NCI-H748 (cell line): ENCODE measurements around the gene TOM1.

Experiments
- DNase-seq: peaks from one replicate; lab custom pipeline; 2025; ENCODE audit not compliant: unreplicated experiment; lab: John Stamatoyannopoulos, UW

TOM1 gene

DNA sequence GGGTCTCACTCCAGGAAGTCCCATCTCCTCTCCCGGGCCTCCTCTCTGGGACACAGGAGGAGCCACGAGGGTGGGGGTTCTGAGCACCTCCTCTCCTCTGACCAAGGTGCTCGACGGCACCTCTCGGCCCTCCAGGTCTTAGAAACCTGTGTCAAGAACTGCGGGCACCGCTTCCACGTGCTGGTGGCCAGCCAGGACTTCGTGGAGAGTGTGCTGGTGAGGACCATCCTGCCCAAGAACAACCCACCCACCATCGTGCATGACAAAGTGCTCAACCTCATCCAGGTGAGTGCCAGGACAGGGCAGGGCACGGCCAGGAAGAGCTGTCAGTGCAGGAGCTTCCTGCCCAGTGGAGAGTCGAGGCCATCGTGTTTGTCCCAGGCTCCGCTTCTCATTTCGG lies 23.2 kb downstream of the TOM1 start:
- no peak for DNase-seq

DNA sequence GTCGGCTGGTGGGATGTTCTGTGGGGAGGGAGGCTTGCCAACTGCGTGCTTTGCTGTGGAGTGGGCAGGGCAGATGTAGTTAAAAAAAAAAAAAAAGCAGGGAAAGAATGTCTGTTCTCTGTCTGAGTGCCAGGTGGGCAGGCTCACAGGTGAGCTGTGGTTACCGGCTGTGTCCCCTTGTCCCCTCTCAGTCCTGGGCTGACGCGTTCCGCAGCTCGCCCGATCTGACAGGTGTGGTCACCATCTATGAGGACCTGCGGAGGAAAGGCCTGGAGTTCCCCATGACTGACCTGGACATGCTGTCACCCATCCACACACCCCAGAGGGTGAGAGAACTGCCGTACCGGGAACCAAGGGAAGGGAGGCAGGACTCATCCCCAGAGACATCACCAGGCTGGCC lies 23.6 kb downstream of the TOM1 start:
- DNase-seq: no peak

DNA sequence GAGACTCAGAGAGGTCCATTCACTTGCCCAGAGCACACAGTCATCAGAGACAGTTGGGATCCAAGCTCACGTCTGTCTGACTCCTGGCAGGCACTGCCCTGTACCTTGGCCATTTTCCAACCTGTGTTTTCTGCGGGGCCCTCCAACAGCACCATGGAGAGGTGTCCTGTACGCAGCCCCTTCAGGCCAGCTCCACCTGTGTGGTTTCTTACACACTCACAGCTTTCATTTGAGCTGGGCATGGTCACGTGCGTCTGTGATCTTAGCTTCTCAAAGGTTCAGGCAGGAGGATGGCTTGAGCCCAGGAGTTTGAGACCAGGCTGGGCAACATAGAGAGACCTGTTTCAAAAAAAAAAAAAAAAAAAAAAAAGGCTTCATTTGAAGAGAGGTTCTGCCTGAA lies 24.4 kb downstream of the TOM1 start:
- DNase-seq: no peak

DNA sequence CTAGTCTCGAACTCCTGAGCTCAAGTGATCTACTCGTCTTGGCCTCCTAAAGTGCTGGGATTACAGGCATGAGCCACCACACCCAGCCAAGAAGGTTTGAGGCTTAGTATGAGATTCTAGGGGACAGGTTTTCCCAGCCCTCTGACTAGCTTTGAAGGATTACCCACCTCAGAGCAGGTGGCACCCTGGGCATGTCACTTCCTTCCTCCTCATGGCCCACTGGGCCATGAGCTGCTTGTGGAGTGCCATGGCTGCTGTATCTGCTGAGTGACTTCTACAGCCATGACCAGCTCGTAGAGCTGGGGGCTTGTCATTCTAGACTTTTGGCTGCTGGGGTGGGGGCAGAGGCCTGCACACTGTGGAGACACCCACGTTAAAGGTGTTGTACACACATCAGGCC lies 25.1 kb downstream of the TOM1 start:
- DNase-seq: no peak

DNA sequence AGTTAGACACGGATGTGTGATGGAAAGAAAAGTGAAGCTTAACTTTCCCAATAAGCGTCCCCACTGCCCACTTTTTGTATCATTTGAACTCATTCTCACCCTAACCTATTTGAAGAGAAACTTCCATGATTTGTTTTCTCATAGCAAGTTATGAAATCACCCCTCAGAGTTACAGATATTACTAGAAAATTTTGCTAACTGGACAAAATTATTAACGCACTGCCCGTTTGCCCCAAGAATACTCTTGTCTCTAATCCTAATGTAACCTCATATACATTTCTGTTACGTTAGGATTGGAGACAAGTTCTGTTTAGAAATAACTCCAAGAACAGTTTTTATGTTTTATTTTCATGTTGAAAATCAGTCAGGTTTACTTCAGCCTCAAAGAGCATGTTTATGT lies 25.5 kb downstream of the TOM1 start:
- DNase-seq: no peak

DNA sequence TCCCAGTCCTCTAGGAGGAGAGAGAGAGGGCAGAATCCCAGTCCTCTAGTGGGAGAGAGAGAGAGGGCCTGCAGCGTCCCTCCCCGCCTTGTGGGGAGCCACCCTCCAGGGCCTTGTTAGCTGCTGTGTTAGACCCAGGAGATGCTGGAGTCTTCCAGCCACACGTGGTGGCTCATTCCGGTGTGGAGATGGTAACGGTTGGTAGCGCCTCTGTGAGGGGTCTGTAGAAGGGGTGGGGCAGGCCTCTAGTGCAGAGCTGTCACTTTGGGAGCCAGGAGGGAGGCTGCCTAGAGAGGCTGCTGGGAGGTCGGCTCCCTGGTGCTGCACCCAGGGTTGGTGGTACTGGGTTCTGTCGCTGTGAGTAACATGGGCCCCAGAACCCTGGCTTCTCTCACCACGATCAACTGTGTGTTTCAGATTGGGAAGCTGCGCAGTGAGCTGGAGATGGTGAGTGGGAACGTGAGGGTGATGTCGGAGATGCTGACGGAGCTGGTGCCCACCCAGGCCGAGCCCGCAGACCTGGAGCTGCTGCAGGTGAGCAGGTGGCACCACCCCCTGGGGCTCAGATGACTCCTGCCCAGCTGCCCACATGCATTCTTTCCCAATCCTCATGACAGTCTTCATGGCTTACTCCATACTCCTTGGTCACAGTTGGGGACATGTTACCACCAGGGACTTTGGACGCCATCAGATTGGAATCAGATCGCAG lies 27.3 kb downstream of the TOM1 start:
- DNase-seq: no peak

DNA sequence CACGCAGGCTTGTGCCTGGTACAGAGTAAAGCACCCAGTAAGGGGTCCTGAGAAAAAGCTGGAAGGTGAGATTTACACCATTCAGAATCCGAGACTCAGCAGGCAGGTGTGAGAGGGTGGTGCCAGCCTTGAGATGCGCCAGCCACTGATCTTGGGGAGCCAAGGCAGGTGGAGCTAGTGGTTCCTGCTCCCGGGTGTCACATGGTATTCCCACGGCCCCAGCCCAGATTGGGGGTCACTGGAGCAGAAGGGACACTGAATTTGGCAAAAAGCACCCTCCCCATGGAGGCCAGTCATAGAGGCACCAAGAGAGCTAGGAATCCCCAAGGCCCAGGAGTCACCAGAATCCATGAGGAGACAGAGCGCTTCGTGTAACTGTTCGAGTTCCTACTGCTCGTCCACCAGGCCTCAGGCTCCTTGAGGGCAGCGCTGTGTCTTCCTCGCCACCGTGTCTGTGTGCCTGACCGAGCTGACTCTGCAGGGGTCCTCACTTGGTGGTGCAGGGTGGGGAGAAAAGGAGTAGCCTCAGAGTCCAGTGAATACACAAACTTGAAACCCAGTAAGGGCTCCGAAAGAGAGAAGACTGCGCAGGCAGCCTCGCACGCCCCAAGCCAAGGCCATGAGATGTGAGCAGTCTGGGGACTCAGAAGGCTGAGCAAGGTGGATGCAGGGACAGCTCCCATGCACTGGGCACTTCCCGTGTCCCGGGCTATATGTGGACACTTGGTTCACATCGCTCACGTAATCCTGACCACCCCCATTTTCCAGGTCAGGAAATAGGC lies 28.2 kb downstream of the TOM1 start:
- DNase-seq: no peak

DNA sequence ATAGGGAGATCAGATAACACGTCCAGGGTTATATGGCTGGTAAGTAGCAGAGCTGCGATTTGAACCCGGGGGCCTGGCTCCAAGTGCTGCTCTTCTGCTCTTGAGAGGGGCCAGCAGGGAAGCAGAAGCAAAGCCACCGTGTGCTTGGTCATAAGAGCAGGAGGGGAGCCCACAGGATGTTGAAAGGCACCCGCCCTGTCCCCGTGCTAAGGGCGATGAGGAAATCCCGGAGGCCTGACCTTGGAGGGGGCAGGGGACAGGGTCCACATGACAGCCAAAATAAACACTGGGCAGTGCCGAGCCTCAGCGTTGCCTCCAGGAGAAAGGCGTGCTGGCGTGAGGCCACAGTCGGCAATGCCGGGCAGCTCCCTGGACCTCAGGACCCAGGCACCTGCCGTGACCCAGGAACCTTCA lies 28.8 kb downstream of the TOM1 start:
- no peak for DNase-seq

DNA sequence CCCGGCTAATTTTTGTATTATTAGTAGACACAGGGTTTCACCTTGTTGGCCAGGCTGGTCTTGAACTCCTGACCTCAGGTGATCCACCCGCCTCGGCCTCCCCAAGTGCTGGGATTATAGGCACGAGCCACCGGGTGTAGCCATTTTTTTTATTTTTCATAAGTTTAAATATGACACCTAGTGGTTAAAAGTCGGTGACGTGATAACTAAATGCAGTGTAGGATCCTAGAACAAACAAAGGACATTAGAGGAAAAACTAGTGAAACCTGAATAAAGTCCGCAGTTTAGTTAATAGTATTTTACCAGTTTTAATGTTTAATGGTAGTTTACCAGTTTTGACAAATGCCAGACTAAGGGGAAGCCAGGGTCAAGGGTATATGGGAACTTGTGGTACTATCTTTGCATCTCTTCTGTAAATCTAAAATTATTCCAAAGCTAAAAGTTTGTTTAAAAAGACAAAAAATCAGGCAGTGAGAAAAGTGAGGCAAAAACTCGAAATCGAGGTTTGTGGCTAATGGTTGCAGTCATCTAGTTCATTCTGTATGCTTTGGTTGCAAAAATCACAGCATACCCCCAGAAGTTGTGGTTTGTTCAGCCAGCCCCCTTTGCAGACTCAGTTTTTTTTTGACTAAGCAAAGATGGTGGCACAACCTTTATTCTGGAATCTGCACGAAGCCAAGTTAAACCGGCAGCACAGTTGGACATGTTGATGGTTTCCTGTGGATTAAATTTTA lies 29.6 kb downstream of the TOM1 start:
- no peak for DNase-seq

DNA sequence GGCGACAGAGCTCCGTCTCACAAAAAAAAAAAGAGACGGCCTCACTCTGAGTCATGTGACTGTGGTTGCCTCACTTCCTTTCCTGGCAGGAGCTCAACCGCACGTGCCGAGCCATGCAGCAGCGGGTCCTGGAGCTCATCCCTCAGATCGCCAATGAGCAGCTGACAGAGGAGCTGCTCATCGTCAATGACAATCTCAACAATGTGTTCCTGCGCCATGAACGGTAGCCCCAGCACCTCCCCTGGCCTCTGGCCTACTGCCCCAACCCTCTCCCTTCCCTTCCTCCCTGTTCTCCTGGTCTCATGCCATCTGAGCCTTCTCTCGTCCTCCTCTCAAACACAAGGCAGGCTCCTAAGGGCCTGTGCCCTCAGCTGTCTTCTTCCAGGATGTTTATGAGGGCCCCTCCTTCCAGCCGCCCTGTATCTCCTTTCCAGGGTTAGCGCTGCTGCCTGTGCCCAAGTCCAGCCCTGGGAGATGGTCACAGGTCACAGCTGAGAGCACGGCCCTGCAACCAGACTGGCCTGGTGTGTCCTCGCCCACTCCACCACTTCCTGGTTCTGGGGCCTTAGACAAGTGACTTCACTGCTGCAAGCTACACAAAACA lies 30.7 kb downstream of the TOM1 start:
- no peak for DNase-seq

DNA sequence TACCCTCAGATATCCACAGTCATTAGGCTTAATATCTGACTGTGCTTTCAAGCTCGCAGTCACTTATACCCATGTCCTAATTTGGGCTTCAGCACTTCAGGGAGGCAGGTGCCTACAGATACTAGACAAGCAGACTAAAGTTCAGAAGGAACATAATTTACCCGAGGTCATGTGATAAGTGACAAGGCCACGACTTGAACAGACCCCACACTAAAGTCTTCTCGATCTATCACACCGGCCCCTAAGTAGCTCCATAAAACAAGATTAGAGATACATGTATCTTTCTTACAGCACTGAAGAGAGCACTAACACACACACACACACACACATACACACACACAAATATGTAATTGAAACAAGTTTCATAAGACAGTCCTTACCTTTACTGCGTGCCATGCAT lies 32.6 kb downstream of the TOM1 start:
- no peak for DNase-seq

DNA sequence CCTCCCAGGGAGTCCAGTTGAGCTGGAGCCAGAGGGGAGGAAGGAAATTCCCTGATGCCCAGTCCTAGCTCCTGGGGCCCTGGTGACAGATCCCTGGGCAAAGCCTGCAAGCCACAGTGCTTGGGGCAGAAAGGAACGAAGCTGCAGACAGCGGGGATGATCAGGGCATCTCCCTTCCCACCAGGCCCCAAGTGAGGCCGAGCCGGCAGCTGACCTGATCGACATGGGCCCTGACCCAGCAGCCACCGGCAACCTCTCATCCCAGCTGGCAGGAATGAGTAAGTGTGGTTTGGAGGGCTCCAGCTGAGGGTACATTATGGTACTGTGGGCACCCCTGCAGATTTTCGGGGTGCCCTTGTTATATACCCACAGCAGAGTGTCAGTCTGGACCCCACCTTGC lies 33.5 kb downstream of the TOM1 start:
- no peak for DNase-seq

DNA sequence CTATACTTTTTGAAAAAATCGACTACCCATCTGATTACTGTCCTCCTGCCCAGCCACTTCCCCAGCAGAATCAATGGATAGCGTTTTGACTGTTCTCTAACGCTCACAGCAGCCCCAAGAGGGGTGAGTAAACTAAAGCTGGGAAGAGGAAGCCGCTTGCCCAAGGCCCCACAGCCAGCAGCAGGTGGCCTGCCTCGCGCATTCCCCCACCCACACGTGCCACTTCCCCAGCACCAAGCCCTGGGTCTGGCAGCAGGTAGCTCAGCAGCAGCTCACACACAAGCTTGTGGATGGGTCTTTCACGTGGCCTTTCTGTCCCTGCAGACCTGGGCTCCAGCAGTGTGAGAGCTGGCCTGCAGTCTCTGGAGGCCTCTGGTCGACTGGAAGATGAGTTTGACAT lies 34.3 kb downstream of the TOM1 start:
- DNase-seq: no peak

DNA sequence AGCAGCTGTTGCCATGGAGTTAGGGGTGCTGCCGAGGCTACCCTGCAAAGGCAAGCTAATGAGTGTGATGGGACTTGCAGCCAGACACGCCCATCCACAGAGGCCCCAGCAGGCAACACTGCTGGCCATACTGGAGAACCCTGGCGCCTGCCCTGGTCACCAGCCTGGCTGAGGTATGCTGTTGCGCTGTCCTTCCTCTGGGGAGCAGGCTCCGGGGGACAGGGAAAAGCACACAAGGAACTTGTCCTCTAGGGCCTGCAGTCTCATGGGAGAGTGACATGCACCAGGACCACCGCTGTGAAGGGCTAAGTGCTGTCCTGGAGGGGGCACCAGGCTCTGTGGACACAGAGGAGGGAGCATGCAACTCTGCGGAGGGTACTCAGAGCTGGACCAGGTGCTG lies 35.8 kb downstream of the TOM1 start:
- DNase-seq: no peak

DNA sequence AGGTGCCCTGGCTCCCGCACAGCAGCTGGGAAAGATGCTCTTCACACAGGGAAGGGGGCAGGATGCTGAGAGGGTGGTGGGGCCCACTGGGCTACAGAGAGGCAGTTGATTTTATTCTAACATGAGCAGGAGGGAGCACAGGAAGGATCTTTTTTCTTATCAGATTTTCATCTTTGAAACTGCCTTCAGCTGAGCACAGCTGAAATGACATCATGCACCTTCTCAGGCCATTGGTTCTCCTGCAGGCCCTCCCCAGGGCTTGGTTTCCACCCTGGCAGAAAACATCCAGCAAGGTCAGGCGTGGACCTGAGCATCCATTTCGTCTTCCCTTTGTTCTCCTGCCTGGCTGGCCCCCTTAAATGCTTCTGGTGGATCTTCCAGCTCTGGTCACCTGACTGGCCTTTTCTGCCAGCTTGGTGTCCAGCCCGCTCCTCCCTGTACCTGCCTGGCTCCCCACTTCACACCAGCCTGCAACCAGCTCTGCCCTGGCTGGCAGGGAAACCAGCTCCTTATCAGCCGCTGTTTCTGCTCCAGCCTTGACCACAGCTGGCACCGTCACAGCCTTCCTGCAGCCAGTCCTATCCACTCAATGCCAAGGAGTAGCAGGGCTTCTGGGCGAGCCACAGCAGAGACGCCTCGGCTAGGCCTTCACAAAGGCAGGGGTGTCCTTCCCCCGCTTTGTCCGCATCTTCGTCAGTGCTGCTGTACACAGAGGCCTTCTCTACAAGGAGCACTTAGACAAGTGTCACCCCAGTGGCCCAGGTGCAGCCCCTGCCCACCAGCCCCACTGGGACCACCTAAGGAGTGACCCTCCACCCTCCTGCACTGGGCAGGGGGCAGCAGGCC lies 36.5 kb downstream of the TOM1 start:
- no peak for DNase-seq

DNA sequence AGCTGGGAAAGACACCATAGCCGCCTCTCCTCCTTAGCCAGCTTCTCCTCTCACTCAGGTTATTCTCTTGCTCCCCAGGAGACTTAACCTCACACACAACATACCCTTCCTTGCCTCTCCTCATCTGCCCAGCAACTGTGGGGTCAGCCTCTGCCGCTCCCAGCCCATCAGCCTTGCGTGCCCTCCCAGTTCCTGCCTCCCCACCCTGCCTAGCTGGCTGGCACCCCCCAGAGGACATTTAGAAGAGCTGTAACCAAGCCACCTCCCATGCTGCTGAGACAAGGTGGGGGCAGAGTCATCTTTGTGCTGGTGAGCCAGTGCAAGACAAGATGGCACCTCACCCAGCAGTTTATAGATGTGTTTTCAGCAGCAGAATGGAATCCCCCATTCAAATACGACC lies 38.2 kb downstream of the TOM1 start:
- DNase-seq: no peak

DNA sequence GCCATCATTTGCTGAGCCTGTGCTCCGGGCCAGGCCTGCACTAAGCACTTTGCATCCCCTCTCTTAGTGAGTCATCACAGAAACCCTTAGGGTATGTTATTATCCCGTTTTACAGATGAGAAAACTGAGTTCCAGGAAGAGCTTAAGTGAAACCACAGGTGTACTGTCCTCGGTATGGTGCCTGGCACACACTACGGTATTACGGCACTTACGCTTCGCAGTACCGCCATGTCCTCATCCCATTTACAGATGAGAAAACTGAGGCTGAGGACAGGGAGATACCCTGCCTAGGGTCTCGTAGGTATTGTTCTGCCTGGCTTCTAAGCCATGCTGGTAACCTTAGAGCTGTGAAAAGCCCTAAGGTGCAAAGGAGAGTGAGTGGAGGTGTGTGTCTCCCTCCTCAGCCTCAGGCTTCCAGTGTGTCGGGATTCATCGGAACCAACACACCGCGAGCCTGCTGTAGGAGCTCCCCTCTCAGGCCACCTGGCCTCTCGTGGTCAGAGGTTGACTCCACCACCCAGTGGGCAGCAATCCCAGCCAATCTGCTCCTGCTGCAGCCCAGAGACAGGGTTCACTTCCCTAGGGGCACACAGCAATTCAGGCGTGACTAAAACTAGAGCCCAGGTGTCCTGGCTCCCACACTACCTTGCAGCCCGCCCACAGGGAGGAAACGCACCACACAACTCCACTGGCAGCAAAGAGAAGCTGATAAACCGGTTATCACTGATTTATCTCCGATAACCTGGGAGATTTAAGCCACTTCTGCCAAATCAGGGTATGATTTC lies 41.6 kb downstream of the TOM1 start:
- no peak for DNase-seq

DNA sequence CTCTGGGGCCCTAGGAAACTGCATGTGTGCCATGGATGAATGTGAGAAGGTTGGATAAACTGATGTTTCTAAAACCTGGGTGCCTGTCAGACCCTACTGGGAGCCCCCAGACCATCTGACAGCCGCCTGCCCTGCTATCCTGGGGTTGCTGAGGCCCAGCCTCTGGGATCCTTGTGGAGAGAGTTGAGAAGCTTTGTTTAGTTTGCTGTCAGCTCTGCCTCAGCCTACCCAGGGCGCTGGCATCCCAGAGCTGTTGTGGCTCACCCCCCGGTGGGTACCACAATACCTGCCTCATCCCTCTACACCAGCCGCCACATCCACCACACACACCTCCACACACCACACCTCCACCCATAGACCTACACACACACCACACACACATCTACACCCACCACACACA lies 42.7 kb downstream of the TOM1 start:
- no peak for DNase-seq

DNA sequence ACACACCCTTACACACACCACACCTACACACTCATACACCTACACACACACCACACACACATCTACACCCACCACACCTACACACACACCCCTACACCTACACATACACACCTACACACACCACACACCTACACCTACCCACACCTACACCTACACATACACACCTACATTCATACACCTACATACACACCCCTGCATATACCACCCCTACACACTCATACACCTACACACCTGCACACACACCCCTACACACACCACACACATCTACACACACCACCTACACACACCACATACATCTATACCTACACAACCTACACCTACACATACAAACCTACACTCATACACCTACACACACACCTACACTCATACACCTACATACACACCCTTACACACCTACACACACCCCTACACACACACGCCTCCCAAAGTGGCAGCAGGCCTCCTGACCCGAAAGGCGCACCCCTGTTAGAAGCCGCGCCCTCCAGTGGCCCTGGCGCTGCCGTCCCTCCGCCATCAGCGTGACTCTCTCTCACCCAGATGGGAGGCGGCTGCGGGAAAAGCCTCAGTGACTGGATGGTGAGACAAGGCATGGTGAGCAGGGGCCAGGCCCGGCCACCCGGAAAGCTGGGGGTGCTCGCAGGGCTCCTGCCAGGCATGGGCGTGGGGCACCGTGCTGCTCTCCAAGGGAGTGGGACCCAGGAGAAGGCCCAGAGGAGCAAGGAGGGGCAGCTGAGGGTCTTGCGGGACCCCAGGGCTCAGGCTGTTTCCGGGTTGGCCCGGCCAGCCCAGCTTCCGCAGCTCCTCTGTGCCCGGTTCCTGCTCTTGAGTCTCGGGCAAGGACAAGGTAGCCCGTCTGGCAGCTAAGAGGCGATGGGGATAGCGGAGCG lies 44.2 kb downstream of the TOM1 start:
- no peak for DNase-seq
